ENCODE measurements around the gene RNF125.

RNF125 gene

DNA sequence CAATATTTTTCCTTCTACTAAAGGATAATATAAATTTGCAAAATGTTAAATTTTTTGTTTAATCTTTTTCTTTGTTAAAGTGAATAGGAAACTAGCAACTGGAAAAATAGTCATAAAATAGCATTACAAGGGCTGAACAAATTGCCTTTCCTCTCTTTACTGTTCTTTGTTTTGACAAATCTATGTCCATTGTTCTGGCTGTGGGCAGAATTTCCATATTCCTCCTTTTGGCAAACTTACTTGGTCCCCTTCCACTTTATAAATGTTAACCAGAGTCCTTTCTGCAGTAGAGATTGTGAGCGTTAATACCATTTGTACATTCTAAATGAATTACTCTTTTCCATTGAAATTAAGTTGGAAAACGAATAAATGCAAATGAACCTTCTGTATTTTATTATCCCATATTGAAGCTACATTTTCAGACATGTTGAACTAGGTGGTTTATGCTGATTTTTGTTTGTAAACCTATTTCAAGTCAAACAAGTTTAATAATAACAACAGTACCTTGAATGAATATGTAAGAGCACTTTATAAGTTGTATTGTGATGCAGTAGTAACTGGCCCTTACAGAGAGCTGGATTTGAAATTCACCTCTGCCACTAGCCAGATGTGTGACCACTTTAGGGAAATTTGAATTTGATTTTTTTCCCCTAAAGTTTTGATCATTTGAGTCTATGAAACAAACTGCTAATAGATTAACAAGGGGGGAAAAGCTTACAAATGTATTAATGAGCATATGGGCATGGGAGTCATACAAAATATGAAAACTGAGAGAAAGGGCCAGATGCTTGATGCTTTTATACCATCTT, 3.3 kb downstream of the RNF125 start:
- no peak overlapping the region for H3K4me3 ChIP-seq (replicated peaks; ENCODE audit: insufficient read depth, low read length)
- TF ChIP-seq GABPA (IDR thresholded peaks at IDR 0.05; ENCODE audit: low read depth) (no peak), SPI1 (IDR thresholded peaks at IDR 0.05; ENCODE audit: borderline replicate concordance, low read depth) (no peak), REST (IDR thresholded peaks at IDR 0.05; ENCODE audit: insufficient replicate concordance, low read depth) (no peak), CTCF (IDR thresholded peaks at IDR 0.05; ENCODE audit: insufficient read depth, low read length) (no peak), POLR2AphosphoS5 (IDR thresholded peaks at IDR 0.05; ENCODE audit: low read depth) (no peak)

GRCh38 chr18:32025744-32026143, 7.1 kb downstream of the RNF125 start:
- H3K4me3 ChIP-seq (replicated peaks; ENCODE audit: insufficient read depth, low read length): no peak overlapping the region

More for the DNA sequence above, 3.3 kb downstream of the RNF125 start:
- H3K27ac ChIP-seq (replicated peaks): no peak overlapping the region
- no peaks in the 10 kb centered on the region for H3K27me3 ChIP-seq (ENCODE audit: insufficient read depth, poor library complexity, severe bottlenecking)
- no peak for DNase-seq (ENCODE audit: low read depth in 1 of 2, low spot score in 1 of 2)

More at GRCh38 chr18:32025744-32026143, 7.1 kb downstream of the RNF125 start:
- TF ChIP-seq SPI1 (IDR thresholded peaks at IDR 0.05; ENCODE audit: borderline replicate concordance, low read depth): no peak
- no peak for TF ChIP-seq POLR2AphosphoS5 (IDR thresholded peaks at IDR 0.05; ENCODE audit: low read depth)
- TF ChIP-seq GABPA (IDR thresholded peaks at IDR 0.05; ENCODE audit: low read depth): no peak
- TF ChIP-seq REST (IDR thresholded peaks at IDR 0.05; ENCODE audit: insufficient replicate concordance, low read depth): no peak
- no peak for TF ChIP-seq CTCF (IDR thresholded peaks at IDR 0.05; ENCODE audit: insufficient read depth, low read length)
- DNase-seq (ENCODE audit: low read depth in 1 of 2, low spot score in 1 of 2): no peak
- no peaks in the 10 kb centered on the region for H3K27me3 ChIP-seq (ENCODE audit: insufficient read depth, poor library complexity, severe bottlenecking)
- no peak overlapping the region for H3K27ac ChIP-seq (replicated peaks)

Measured in HL-60 (cell line).